B cell (primary cell): ENCODE results near the gene KIF17. TPM values are rescaled to one million over a fixed set of nuclear protein-coding genes. Genes with fewer than 3 reads are reported as not detected.

Experiments used
- ATAC-seq: fragments of 200-7000 bp; cut with Tn5 transposase; one replicate; pipeline ENCODE4 v1.10.0; 2021; ENCODE audit warnings: low read depth, mild to moderate bottlenecking, moderate number of reproducible peaks, moderate library complexity
- CTCF ChIA-PET: fragments of 350-600 bp; sonication (Branson Sonifier 250); formaldehyde crosslinking; loops from one replicate; lab custom pipeline; 2021; ENCODE audit warnings: antibody characterized with exemption, inconsistent platforms; lab: Charles Lee
- POLR2A ChIA-PET: fragments of 350-600 bp; sonication (Branson Sonifier 250); formaldehyde crosslinking; loops from one replicate; lab custom pipeline; 2021; ENCODE audit warnings: antibody characterized with exemption; lab: Charles Lee
- DNase-seq: peaks from one replicate; pipeline ENCODE4 v3.0.0; 2013
- H2AFZ ChIP-seq: 2 replicates; pipeline ENCODE4 v1.6.1; 2012; ENCODE audit warnings: mild to moderate bottlenecking, low read depth, low read length; ENCODE audit not compliant: insufficient read depth, poor library complexity, severe bottlenecking
- H3K27ac ChIP-seq, 2 donors: 1 replicate in 1 of 2; 2 replicates in 1 of 2; pipeline ENCODE4 v1.5.1; 2012 to 2013; ENCODE audit warnings: low read length in 2 of 2, mild to moderate bottlenecking in 2 of 2, moderate library complexity in 1 of 2
- H3K27me3 ChIP-seq, 4 experiments: fragments of 200-600 bp in 1 of 4; sonication (generic) in 1 of 4; replicated peaks in 1 of 4; 1 replicate in 2 of 4; 2 replicates in 2 of 4; pipeline versions ENCODE4 v1.6.1 to v1.7.0; 2013 to 2016; ENCODE audit warnings: low read length in 3 of 4, mild to moderate bottlenecking in 2 of 4, mixed read lengths in 1 of 4, moderate library complexity in 1 of 4; ENCODE audit not compliant: insufficient read depth in 4 of 4, control insufficient read depth in 3 of 4; ENCODE audit errors: control extremely low read depth in 1 of 4
- H3K36me3 ChIP-seq, 2 experiments: replicated peaks in 1 of 2; 1 replicate in 1 of 2; 2 replicates in 1 of 2; pipeline versions ENCODE4 v1.6.1 to v1.7.1; 2013; ENCODE audit warnings: low read length in 1 of 2; ENCODE audit not compliant: insufficient read depth in 2 of 2, control insufficient read depth in 1 of 2; ENCODE audit errors: control extremely low read depth in 1 of 2, extremely low read depth in 1 of 2
- H3K4me1 ChIP-seq, 2 donors: fragments of 200-600 bp in 1 of 2; sonication (generic) in 1 of 2; 1 replicate in 1 of 2; 2 replicates in 1 of 2; pipeline versions ENCODE4 v1.5.1 to v1.6.1; 2013 to 2017; ENCODE audit warnings: low read length in 2 of 2; ENCODE audit not compliant: control insufficient read depth in 2 of 2, insufficient read depth in 2 of 2
- H3K4me2 ChIP-seq: replicated peaks from 2 replicates; pipeline ENCODE3; 2012; ENCODE audit warnings: mild to moderate bottlenecking, low read depth, low read length; ENCODE audit not compliant: poor library complexity, severe bottlenecking
- H3K4me3 ChIP-seq, 5 experiments: fragments of 200-600 bp in 1 of 5; sonication (generic) in 1 of 5; 1 replicate in 3 of 5; 2 replicates in 2 of 5; pipeline versions ENCODE4 v1.5.1 to v1.7.0; 2011 to 2016; ENCODE audit warnings: low read length in 4 of 5, mild to moderate bottlenecking in 4 of 5, low read depth in 2 of 5, control low read depth in 1 of 5, moderate library complexity in 1 of 5; ENCODE audit not compliant: insufficient read depth in 1 of 5; ENCODE audit errors: control extremely low read depth in 1 of 5, extremely low read depth in 1 of 5
- H3K79me2 ChIP-seq: fragments of 200-600 bp; sonication (generic); one replicate; pipeline ENCODE4 v1.6.0; 2016; ENCODE audit warnings: low read length; ENCODE audit not compliant: control insufficient read depth, insufficient read depth
- H3K9ac ChIP-seq: fragments of 200-600 bp; sonication (generic); 2 replicates; pipeline ENCODE4 v1.6.1; 2017; ENCODE audit warnings: mild to moderate bottlenecking, low read length, moderate library complexity
- H3K9me3 ChIP-seq, 3 donors: one replicate each; pipeline versions ENCODE4 v1.6.1 to v1.7.1; 2013; ENCODE audit warnings: low read length in 2 of 3; ENCODE audit not compliant: control insufficient read depth in 2 of 3, insufficient read depth in 1 of 3; ENCODE audit errors: control extremely low read depth in 1 of 3
- H4K20me1 ChIP-seq: 2 replicates; pipeline ENCODE4 v1.6.0; 2012; ENCODE audit warnings: mild to moderate bottlenecking, low read length; ENCODE audit not compliant: insufficient read depth, control insufficient read depth, poor library complexity, severe bottlenecking
- H3K27ac Mint-ChIP-seq: one replicate; pipeline ENCODE4 v1.8.0; 2021; ENCODE audit warnings: mixed read lengths
- H3K27me3 Mint-ChIP-seq: one replicate; pipeline ENCODE4 v1.8.0; 2021; ENCODE audit warnings: mixed read lengths
- H3K4me1 Mint-ChIP-seq: one replicate; pipeline ENCODE4 v1.8.0; 2021; ENCODE audit warnings: mixed read lengths
- H3K4me3 Mint-ChIP-seq: one replicate; pipeline ENCODE4 v1.8.0; 2021; ENCODE audit warnings: mixed read lengths
- H3K9me3 Mint-ChIP-seq: one replicate; pipeline ENCODE4 v1.8.0; 2022; ENCODE audit warnings: mixed read lengths; ENCODE audit not compliant: insufficient read depth
- CTCF ChIP-seq: fragments of 200-600 bp; IDR thresholded peaks from one replicate; pipeline ENCODE4 v1.8.0; 2022; ENCODE audit warnings: antibody characterized with exemption, mild to moderate bottlenecking
- EZH2 ChIP-seq: IDR thresholded peaks from 2 replicates; pipeline ENCODE4 v1.6.1; 2012; ENCODE audit warnings: borderline replicate concordance, low read depth, mild to moderate bottlenecking, moderate library complexity, low read length; ENCODE audit not compliant: insufficient read depth, poor library complexity, severe bottlenecking
- WGBS: methylation state at CpG from one replicate; pipeline ENCODE4 v1.1.5; 2013; ENCODE audit warnings: missing lambda C conversion rate; ENCODE audit not compliant: insufficient coverage; 5-methylcytosine and 5-hydroxymethylcytosine counted together
- intact Hi-C: fragments of 100-400 bp; cut with micrococcal nuclease; formaldehyde crosslinking; loops from one replicate; pipeline ENCODE4 v1.10.0; 2022
- polyA plus RNA-seq: library from polyadenylated mRNA; depleted of rRNA; stranded (reverse); fragments of >200 nt; gene quantifications from 2 replicates; pipeline ENCODE4 v1.2.3, GENCODE V29; 2012
- total RNA-seq, 2 donors: library from RNA; stranded (reverse); fragments of 120-200 nt in 1 of 2; gene quantifications; 1 replicate in 1 of 2; 2 replicates in 1 of 2; pipeline versions ENCODE4 v1.2.3 to v1.2.4, GENCODE V29; 2013 to 2022

The KIF17 gene
- total and polyA plus RNA-seq, 2 donors (not counting 1 experiment from before 2014, with no cell fraction given): not detected

GRCh38 chr1:20625176-20626097 lies 92.4 kb downstream of the KIF17 start:
- CTCF ChIA-PET: interaction anchor here (1.2 to 1.5 kb wide), 3 partner anchors 7 to 11 kb away, joined by 3 to 5 read pairs (median 4); no protein-coding TSS in a partner anchor

More at GRCh38 chr1:20625176-20626097, 92.4 kb downstream of the KIF17 start:
- Histone ChIP-seq H3K4me2 (no peak overlapping the region), H3K27me3 (peaks cover 0 to 4% (median 1%) of the 10 kb centered on the region in 4 experiments), H3K4me3 (no peak overlapping the region), H4K20me1 (no peaks in the 10 kb centered on the region), H3K9me3 (no peaks in the 10 kb centered on the region), H3K27ac (no peak overlapping the region), H3K36me3 (no peaks in the 10 kb centered on the region), H2AFZ (no peak overlapping the region), H3K9ac (no peak overlapping the region), H3K4me1 (no peaks in the 10 kb centered on the region), H3K79me2 (no peaks in the 10 kb centered on the region)
- intact Hi-C loops: no loop called here
- peaks cover 8% of the 10 kb centered on the region for H3K9me3 Mint-ChIP-seq
- H3K4me1 Mint-ChIP-seq: no peaks in the 10 kb centered on the region
- TF ChIP-seq CTCF (no peak), EZH2 (no peak)
- ATAC-seq (no peak), DNase-seq (no peak)
- POLR2A ChIA-PET: no interaction called here
- H3K27ac Mint-ChIP-seq: no peak overlapping the region
- peaks cover 30% of the 10 kb centered on the region for H3K27me3 Mint-ChIP-seq
- H3K4me3 Mint-ChIP-seq: no peak overlapping the region
- 100% methylated on average over 2 of the region's 3 CpGs for WGBS
